EH (cell line): ENCODE data around the gene SNED1.

Experiments used
- DNase-seq: peaks from one replicate; pipeline ENCODE4 v3.0.0-alpha.2; 2015; ENCODE audit warnings: low read depth

SNED1 gene

DNA sequence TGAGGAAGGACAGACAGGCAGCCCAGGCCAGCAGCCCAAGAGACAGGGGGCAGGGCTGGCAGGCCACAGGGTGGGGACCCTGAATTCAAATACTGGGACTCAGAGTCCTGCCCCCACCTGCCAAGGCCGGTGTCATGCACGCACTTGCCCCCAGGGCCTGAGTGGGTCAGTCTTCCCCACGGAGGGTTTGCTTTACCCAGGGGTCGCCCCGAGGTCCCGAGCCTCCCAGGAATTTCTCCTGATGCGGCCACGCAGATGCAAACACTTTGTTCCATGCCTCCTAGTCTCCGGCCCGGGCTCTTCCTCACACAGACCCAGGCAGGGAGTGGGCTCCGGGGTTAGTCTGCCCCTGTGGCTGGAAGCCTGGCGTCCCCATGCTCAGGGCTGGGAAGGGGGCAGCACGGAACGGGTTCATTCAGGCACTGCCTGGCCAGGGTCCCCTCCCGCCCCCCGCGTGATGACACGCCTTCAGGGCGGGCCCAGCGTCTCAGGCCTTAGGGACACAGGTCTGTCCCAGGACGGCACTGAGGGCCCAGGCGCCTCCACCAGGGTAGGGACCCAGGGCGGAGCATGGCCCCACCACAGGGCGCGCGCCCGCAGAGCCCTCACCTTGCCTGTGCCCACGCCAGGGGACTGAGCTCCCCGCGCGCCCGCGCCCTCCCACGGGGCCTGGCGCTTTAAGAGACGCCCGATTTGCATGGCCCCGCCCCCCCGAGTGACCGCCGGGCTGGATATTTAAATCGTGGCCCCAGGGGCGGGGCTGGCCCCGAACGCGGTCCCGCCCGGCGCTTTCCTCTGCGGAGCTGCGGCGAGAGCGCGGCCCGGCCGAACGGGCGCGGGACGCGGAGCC, at the start of gene SNED1:
SNED1 (plus strand) TSS at position 763 of the 850 bp plus-strand sequence. CDS start 220 bp downstream, outside the sequence.
- DNase-seq, result peak; percentile 80

DNA sequence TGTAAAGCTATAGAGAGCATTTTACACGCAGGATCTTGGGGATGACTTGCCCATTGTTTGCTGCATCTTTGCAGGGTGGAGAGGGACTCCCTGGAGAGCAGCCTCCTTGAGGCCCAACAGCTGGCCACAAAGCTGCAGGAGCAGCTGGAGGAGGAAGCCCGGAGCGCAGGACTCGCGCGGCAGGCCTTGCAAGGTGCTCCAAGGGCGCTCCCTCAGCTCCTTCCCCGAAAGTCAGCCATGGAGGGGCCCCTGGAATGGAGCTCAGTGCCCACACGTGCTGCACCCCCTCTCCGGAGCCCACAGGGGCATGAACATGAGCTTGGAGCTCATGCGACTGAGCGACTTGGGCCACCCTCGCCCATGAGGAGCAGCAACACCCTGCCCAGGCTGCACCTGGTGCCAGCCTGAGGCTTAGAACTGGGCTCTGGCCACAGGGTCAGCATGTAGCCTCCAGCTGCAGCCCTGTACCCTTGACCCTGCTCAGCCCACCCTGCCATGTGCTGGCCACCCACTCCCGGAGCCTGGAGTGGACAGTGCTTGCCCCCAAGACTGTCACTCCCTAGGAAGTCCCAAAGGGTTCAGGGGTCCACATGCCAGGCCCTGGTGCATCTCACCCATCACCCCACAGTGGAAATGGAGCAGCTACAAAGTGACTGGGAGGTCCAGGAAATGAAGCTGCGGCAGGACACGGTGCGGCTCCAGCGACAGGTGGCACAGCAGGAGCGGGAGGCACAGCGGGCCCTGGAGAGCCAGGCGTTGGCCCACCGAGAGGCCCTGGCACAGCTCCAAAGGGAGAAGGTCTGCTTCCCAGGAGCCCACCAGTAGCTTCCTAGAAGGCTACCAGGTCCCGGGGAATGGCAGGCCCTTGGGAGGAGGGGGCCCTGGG, 49.3 kb upstream of the SNED1 start:
- DNase-seq, result no peak

DNA sequence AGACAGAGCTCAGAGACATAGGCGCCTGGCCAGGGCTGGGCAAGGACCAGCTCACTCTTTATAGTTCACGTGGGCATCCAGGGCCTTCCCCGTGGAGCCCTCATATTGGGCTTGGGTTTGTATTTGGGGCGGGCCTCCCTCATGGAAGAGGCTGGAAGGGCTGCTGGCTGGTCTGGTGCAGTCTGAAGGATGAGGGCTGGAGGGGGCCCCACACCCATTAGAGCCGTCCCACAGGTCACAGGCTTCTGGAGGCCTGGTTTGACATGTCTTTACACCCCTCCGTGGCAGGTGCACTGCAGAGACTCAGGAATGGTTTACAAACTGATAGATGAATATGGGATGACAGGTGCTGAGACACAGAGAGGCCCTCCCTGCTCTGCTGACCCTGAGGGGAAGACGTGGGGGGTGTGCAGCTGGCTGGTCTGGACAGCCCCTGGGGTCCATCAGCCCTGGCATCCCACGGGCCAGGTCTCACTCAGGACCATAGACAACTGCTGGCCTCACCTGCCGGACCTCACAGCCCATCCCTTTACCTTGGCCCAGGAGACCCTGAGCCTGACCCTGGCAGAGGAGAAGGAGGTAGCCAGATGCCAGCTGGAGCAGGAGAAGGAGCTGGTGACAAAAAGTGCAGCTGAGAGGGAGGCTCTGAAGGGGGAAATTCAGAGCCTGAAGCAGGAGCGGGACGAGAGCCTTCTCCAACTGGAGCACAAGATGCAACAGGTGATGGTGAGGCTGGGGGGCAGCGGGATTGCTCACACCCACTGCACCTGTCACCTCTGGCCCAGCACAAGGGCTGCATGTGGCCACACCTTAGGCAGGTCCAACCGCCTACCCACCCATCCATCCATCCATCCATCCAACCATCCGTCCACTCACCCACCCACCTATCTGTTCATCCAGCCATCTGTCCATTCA, 48.4 kb upstream of the SNED1 start:
- DNase-seq, result no peak

DNA sequence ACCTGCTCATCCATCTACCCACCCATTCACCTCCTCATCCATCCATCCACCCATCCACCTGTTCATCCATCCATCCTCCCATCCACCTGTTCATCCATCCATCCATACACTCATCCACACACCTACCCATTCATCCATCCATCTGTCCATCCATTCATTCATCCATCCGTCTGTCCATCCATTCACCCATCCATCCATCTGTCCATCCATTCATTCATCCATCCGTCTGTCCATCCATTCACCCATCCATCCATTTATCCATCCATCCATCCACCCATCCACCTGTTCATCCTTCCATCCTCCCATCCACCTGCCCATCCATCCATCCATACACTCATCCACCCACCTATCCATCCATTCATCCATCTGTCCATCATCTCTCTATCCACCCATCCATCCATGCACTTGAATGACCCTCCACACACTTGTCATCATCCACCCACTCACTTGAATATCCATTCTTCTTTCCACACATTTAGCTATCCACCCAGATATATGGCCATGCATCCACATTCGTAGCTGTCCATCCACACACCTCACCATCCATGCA, 47.3 kb upstream of the SNED1 start:
- DNase-seq, result no peak

DNA sequence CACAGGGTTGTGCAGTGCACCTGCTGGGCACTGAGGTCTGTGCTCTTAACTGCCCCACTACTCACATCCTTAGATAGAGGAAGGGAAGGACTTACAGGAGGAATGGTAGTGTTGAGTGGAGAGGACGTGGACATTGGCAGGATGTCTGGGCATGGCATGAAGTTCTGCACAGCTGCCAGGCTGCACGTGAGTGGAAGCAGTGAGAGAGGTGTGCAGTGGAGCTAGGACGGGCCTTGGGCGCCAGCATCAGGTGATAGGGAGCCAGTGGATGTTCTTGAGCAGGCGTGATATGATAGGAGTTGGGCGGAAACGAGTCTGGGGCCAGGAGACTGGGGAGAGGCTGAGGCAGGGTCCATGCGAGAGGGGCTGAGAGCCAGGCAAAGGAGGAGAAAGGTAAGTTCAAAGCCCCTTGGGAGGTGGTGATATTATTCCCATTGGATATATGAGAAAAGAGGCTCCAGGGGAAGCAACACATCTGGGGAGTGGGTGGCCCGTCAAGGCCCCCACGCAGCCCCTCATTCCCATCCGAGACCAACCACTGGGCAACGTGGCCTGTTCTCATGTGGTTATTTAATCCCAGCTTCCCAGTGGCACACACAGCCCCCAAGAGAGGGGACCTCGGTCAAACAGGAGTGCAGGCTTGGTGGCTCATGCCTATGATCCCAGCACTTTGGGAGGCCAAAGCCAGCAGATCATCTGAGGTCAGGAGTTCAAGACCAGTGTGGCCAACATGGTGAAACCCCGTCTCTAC, 45.7 kb upstream of the SNED1 start:
- no peak for DNase-seq

DNA sequence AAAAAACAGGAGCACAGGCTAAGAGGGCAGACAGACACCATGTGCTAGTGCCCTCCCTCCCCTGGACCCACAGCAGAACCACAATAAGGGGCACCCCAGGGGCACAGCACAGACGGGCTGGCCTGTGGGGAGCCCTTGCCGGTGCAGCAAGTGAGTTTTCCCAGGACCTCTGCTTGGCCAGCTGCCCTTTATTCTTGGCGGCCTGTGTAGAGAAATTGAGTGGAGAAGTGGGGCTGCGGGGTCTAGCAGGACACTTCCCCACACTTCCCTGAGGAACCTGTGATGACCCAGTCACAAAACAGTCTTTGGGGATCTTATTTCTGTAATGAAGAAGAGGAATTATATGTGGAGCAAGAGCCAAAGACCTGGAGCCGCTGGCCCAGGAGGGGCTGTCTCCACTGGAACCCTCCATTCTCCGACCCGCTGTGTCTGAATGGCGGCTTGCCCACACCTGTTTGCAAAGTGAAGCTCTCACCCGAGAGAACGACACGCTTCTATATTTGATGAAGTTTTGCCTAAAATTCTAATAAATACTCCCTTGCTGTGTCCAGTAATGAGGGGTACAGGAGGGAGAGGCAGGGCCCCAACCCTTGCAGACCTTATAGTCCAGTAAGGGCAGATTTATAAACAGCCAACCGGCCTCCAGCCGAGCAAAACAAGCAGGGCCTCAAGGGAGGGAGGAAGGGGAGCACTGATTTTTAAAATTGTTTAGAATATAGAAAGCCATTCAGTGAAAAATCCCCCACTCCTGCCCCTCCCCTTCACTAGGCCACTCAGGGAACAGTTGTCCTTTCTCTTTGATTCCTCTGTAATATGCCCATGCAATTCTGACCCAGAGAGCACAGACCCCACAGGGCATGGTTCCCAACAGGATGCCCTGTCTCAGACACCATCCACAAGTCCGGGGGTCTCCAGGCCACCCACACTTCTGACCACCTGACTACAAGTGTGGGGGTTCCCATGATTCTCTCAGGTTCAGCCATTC, 44.7 kb upstream of the SNED1 start:
- DNase-seq, result no peak

DNA sequence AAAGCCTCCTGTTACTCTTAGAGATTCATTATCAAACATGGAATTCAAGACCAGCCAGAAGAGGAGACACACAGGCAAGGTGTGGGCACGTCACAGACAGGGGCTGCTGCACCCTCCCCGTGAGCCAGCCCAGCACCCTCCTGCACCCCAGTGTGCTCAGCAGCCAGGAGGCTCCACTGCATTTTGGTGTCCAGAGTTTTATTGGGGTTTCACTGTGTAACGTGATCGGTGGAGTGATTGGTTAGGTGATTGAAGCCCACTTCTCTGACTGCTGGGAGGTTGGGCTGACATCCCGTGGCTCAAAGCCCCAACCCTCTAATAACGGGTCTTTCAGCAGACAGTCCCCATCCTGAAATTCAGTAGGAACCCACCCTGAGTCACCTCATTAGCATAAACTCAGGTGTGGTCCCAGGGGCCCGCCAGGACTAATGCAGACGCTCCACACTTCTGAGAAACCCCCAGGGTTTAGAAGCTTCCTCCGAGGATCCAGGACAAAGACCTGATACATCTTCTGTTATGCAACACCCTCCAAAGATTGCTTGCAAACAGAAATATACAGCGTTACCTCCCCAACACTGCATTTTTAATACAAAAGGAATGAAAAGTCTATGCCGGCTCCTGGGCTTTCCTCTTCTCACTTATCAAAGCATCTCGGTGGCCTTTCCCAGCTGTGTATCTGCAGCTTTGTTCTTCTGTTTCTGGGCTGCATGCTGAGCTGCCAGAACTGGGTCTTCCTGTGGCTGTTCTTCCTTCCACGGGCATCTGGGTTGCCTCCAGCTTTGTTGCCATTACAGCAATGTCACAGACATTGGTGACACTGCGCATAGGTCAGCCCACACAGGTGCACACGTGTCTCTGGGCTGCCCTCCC, 43.7 kb upstream of the SNED1 start:
- DNase-seq, result no peak

DNA sequence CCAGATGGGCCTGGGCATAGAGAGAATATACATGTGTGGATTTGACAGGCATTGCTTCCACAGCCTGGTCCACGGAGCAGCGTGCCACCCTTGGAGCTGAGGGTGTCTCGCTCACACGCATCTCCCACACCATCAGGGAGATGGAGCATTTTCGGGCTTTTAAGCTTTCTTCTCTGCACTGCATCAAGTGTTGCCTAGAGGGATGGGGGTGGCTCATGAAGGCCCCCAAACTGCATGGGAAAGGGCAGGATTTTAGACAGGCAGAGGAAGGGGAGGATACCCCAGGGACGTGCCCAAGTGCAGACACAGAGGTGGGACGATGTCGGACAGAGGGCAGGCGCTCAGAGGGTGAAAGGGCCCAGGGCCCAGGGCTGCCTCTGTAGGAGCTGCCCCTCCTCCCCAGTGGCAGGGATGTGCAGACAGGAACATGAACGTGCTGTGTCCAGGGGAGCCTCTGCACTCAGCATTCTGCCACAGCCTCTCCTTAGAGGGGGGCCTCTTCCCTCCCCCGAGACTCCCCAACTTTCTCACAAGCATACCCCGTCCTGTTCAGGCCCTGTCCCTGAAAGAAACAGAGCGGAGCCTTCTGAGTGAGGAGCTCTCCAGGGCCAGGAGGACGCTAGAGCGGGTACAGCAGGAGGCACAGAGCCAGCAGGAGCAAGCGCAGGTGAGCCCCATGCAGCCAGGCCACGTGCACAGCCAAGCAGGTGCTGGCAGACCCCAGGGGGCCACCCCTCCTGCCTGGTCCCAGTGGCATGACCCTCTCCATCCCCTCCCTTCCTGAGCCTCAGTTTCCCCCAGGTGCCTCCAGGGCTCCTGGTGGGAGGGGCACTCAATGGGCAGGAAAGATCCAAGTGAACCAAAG, 42.9 kb upstream of the SNED1 start:
- DNase-seq, result no peak

DNA sequence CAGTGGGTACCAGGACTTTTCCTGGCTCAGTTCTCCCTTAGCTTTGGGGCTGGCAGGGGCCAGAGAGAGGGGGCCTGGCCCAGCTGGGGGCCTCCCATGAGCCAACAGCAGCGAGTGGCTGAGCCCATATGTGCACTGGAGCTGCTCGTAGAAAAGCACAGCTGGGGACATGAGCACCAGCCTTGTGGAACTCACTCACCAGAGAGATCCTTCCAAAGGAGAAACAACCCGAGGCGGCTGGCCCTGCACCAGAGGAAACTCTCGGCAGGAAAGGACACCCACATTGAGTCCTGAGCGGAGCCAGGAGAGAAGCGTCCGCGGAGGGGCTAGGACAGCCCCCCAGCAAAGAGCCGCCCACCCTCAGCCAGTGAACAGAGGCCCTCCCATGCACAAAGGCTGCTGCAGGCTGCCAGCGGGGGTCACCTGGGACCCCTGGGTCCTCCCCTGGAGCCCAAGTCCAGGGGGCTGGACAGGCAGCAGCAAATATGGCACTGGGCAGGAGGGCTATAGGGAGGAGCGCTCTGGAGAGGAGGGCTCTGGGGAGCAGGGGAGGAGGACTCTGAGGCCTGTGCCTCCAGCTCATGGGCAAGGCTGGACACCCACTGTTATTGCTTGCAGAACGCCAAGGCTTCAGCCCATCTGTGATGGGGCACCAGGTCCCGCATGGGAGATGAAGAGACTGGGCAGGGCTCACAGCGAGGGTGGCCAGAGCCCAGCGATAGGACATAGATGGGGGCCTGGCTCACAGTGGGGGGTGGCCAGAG, 42.1 kb upstream of the SNED1 start:
- DNase-seq, result no peak

DNA sequence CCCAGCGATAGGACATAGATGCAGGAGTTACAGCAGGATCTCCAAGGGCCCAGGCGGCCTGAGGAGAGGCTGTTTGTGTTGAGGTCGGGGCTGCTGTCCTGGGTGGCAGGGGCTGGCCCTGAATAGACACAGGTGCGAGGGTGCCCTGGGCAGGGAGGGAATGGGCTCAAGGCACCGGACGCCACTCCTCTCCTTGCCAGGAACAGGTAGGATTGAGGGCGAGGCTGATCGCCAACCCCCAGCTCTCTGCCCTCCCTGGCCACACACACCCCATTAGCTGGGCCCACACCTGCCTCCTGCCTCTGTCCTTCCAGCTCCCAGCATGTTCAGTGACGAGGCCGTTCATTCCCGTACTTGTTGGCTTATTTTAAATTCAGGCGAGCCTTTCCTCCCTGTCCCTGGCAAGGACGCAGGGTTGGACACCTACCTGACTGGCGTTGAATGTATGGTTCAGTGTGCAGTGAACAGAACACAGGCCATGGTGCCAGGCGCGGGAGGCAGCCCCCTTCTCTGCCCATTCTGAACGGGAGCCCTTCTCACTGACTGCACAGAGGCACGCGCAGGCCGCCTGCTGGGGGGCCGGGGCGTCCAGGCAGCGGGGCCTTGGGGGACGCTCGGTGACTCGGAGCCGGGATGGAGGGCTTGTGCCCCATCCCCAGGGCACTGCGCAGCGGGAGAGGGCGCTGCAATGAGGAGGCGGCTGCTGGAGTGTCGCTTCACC, 41.3 kb upstream of the SNED1 start:
- no peak for DNase-seq

DNA sequence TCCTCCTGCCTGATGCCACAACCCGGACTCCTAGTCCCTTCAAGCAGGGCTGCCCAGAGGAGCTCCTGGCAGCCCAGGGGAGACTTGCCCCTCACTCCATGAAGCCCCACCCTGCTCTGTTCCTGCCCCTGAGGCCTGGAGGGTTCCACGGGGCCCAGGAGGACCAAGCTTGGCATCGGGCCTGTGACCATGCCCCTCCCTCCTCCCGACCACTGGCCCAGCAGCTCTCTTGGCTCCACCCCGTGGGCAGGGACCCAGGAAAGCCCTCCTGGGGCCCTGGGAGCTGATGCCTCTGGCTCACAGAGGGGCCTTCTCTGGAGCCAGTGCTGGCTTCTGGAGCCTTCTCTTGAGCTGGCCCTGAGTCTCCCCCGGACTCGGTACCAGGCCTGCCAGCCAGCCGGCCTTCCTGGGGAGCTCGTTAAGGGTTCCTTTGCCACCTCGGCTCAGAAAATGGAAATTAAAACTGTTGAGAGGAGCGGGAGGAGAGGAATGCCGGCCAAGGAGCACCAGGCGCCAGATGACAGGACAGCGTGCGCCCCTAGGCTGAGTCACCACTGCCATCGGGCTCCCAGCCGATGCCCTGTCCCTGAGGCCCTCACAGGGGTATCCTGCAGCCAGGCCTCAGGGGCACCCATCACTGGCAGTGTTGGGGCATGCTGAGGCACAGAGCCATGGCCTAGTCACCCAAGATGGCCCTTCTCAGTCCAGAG, 40.6 kb upstream of the SNED1 start:
- peak; percentile 21 for DNase-seq

DNA sequence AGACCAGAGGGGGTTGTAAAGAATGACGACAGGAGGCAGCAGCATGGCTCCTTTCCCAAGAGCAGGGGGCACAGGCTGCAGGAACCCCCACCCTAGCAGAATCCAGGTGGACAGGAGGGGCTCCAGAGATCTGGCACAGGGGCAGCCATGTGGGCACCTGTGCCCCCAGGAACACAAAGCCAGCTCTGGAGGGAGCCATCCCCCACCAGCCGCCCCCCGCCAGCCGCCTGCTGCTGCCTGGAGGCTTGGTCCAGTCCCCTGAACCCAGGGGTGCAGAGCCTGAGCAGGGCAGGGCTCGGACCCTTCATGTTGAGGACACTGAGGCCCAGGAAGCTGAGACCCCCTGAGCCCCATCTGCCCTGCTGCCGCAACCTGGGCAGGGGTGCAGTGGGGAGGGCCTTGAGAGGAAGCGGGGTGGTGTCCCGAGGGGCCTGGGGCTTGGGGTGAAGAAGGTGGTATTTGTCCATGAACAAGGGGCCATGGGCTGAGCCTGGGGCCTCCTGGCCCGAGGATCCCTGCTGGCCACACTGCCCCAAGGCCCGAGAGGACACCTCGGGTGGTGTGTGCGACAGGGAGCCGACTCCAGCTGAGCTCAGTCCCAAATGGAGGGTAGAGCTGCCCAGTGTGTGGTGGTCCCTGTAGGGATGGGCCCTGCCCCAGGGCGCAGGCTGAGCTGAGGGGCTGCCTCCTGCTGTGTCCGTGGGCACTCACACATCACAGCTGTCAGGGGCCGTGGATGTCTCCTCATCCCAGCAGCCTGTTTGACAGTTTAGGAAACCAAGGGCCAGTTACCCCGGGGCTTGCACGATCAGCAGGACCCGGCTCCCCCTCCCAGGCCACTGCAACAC, 39.8 kb upstream of the SNED1 start:
- DNase-seq, result no peak

DNA sequence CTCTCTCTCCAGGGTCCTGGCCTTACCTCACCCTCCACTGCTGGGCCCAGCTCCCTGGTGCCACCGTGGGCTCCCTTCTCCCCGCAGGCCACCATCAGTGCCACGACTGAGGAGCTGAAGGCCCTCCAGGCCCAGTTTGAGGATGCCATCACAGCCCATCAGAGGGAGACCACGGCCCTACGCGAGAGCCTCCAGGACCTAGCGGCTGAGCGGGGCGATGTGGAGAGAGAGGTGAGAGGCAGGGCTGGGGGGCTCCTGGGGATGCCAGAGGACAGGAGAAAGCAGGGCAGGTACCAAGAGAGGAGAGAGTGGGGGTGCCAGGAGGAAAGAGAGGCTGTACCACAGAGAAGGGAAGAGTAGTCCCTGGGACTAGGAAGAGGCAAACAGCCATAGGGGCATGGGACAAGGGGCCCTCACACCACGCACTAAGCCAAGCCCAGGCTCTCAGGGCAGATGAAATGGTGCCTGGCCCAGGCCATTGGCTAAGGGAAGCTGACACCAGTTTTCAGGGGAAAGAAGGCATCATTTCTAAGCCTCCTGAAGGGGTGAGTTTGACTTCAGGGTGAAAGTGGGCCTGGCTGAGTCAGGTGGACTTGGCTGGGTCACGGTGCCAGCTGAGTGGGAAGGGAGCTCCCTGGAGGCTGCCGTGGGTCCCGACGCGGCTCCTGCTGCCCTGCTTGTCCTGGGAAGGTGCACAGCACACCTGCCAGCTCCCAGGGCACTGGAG, 39.0 kb upstream of the SNED1 start:
- DNase-seq, result no peak

DNA sequence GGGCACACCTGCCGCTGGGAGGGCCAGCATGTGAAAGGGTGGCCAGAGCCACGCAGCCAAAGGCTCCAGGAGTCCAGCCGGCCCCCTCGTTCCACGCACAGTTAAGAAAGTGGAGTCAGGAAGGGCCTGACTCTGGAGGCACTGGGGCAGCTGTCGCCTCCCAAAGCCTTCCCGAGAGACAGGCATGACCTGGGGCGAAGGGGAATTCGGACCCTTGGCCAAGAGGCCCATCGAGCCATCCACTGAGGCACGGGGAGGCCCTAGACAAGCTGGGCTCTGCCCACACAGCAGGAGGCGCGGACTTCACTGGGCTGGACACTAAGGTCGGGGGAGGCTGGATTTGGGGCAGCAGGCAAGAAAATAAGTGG, 38.5 kb upstream of the SNED1 start:
- no peak for DNase-seq
